HG03135 (cell line): ENCODE data around the gene MARK4.
"Not testable (repeated sequence)": the region's sequence is repeated elsewhere in the genome, so short reads cannot be mapped to it uniquely, and the experiment has no call there.

ENCODE experiments used
- ATAC-seq: cut with Tn5 transposase; IDR thresholded peaks from one replicate; pipeline ENCODE4 v1.9.1; 2021; ENCODE audit warnings: mild to moderate bottlenecking, moderate library complexity; ENCODE audit not compliant: unreplicated experiment

MARK4 gene

GRCh38 chr19:45243144-45243732 is 7.8 kb upstream of the MARK4 start:
- ATAC-seq, result no peak

GRCh38 chr19:45244133-45244794 is 6.8 kb upstream of the MARK4 start:
- no peak for ATAC-seq

GRCh38 chr19:45245334-45245787 is 5.7 kb upstream of the MARK4 start, which contains the start of gene EXOC3L2:
EXOC3L2 (minus strand) TSS chr19:45245407; CDS start chr19:45239045, 6,362 bp downstream.
- no peak for ATAC-seq

GRCh38 chr19:45245826-45246225 is 5.2 kb upstream of the MARK4 start:
- no peak for ATAC-seq

GRCh38 chr19:45247136-45247535 is 3.9 kb upstream of the MARK4 start:
- no peak for ATAC-seq

GRCh38 chr19:45249261-45250033 is 1.6 kb upstream of the MARK4 start:
- ATAC-seq, result no peak

GRCh38 chr19:45250216-45250831 is 747 bp upstream of the MARK4 start:
- ATAC-seq, result no peak

- ATAC-seq, result no peak
These were observed 632 bp downstream of the MARK4 start for GRCh38 chr19:45251452-45252354.

- no peak for ATAC-seq
These were observed 2.4 kb downstream of the MARK4 start for GRCh38 chr19:45253396-45254027.

GRCh38 chr19:45254044-45254531 is 3.0 kb downstream of the MARK4 start:
- no peak for ATAC-seq

- no peak for ATAC-seq
These were observed 4.6 kb downstream of the MARK4 start for GRCh38 chr19:45255611-45256157.

- ATAC-seq, result no peak
These were observed 5.8 kb downstream of the MARK4 start for GRCh38 chr19:45256836-45257235.

GRCh38 chr19:45258862-45259261 is 7.8 kb downstream of the MARK4 start:
- no peak for ATAC-seq

- ATAC-seq, result no peak
These were observed 11.5 kb downstream of the MARK4 start for GRCh38 chr19:45262570-45262969.

- no peak for ATAC-seq
These were observed 11.9 kb downstream of the MARK4 start for GRCh38 chr19:45263013-45263412.

GRCh38 chr19:45264781-45265317 is 13.8 kb downstream of the MARK4 start:
- ATAC-seq, result no peak

GRCh38 chr19:45265375-45265774 is 14.3 kb downstream of the MARK4 start:
- no peak for ATAC-seq

GRCh38 chr19:45267296-45267695 is 16.2 kb downstream of the MARK4 start:
- no peak for ATAC-seq

GRCh38 chr19:45269939-45270338 is 18.9 kb downstream of the MARK4 start:
- ATAC-seq, result not testable (repeated sequence)
